SHP77 treated with DMSO at 0.1 percent for 48 hours (cell line): ENCODE results near the gene PHRF1.

Experiments used
- DNase-seq: peaks from one replicate; lab custom pipeline; 2025; lab: John Stamatoyannopoulos, UW

PHRF1 gene

DNA sequence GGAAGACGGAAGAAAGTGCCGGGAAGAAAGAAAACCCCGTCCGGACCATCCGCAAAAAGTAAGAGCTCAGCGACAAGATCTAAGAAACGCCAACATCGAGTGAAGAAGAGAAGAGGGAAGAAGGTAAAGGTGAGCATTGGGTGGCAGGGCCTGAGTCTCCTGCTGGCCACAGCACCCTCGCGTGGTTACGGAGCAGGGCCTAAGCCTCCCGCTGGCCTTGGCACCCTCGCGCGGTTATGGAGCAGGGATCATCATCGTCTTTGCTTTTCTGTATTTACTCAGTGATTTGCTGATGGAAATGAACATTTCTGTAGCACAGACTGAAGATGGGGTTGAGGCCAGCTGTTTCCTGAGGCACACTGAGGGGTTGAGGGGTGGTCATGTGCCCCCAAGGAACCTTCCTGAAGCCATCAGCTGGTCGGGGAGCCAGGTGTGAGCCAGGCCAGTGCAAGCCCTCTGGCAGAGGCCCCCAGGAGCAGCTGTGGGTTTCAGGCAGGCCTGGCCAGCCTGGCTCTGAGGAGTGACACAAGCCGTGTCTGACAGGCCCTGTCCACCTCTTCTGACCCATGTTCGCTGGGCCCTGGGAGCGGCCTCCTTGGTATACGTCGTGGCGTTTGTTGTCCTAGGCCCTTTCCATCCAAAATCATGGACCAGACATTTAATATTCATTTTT is 25.4 kb downstream of the PHRF1 start:
- DNase-seq = no peak

DNA sequence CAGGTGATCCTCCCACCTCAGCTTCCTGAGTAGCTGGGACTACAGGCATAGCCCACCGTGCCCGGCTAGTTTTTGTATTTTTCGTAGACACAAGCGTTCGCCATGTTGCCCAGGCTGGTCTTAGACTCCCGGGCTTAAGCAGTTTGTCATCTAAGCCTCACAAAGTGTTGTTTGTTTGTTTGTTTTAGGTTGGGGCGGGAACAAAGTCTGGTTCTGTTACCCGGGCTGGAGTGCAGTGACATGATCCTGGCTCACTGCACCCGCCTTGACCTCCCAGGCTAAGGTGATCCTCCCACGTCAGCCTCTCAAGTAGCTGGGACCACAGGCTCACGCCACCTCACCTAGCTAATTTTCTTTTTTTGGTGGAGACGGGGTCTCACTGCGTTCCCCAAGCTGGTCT is 26.9 kb downstream of the PHRF1 start:
- no peak for DNase-seq

DNA sequence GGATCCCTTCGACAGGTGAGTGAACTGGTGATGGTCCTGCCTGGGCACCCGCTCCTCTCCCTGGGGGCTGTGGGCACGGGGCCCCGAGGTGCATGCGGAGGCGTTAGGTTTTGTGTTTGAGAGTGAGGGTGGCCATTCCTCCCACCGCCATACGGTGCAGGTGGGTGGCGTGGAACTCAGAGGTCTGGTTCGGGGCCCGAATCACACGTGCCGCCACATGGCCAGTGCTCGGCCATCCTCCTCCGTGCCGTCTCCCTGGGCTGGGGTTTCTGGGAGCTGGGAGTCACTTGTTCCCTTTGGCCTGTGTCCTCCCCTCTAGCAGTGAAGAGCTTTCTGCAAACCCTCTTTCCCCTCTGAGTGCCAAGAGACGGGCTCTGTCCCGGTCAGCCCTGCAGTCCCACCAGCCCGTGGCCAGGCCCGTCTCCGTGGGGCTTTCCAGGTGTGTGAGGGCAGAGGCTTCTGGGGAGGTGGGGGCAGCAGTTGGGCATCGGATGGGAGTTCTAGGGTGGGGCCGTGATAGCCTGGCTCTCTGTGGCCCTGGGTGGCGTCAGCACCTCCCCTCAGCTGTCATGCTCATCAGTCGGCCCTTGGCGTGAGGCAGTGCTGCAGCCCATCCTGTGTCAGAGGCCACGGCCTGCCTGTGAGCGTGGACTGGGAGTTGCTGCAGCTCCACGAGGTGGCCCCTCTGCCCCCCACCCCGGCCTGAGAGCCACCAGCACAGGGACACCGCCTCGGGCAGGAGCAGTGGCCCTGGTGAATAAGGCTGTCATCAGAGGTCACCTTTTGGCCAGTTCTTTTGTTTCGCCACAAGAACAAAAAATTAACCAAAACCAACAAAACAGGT is 29.2 kb downstream of the PHRF1 start:
- DNase-seq = no peak

DNA sequence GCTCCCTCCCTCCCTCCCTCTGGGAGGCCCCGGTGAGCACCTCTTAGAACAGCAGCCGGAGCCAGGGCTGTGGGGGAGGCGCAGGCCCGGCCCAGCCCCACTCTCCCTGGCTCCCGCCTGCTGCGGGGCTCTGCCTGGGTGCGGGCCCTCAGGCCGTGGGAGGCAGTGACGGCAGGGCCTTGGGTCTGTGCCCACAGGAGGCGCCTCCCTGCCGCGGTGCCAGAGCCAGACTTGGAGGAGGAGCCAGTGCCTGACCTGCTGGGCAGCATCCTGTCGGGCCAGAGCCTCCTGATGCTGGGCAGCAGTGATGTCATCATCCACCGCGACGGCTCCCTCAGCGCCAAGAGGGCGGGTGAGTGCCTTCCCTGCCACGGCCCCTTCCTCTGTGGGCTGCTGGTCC is 30.0 kb downstream of the PHRF1 start:
- no peak for DNase-seq

DNA sequence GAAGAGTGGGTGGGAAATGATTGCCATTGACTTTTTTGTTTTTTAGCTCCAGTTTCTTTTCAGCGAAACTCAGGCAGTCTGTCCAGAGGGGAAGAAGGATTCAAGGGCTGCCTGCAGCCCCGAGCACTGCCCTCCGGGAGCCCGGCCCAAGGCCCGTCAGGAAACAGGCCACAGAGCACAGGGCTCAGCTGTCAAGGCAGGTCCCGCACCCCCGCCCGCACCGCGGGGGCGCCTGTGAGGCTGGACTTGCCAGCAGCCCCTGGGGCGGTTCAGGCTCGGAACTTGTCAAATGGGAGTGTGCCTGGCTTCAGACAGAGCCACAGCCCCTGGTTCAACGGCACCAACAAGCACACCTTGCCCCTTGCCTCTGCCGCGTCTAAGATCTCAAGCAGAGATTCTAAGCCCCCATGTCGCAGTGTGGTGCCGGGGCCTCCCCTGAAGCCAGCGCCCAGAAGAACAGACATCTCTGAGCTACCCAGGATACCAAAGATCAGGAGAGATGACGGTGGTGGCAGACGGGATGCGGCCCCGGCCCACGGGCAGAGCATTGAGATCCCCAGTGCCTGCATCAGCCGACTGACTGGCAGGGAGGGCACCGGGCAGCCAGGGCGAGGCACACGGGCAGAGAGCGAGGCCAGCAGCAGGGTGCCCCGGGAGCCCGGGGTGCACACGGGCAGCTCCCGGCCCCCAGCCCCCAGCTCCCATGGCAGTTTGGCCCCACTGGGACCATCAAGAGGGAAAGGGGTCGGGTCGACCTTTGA is 30.9 kb downstream of the PHRF1 start:
- DNase-seq = no peak

DNA sequence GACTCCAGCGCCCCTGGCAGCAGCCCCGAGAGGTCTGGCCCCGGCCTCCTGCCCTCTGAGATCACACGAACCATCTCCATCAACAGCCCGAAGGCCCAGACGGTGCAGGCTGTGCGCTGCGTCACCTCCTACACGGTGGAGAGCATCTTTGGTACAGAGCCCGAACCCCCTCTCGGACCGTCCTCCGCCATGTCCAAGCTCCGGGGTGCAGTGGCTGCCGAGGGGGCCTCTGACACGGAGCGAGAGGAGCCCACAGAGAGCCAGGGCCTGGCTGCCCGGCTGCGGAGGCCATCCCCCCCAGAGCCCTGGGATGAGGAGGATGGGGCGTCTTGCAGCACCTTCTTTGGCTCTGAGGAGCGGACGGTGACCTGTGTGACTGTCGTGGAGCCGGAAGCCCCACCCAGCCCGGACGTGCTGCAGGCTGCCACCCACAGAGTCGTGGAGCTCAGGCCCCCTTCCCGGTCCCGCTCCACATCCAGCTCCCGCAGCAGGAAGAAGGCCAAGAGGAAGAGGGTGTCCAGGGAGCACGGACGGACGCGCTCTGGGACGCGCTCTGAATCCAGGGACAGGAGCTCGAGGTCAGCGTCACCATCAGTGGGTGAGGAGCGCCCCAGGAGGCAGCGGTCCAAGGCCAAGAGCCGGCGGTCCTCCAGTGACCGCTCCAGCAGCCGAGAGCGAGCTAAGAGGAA is 31.8 kb downstream of the PHRF1 start:
- no peak for DNase-seq

DNA sequence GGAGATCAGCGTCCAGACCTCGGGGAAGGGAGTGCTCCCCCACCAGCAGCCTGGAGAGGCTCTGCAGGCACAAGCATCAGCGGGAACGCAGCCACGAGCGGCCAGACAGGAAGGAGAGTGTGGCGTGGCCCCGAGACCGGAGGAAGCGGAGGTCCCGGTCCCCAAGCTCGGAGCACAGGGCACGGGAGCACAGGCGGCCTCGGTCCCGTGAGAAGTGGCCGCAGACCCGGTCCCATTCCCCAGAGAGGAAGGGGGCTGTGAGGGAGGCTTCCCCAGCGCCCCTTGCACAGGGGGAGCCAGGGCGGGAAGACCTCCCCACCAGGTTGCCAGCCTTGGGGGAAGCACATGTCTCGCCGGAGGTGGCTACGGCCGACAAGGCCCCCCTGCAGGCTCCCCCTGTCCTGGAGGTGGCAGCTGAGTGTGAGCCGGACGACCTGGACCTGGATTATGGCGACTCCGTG is 32.6 kb downstream of the PHRF1 start:
- DNase-seq = no peak

DNA sequence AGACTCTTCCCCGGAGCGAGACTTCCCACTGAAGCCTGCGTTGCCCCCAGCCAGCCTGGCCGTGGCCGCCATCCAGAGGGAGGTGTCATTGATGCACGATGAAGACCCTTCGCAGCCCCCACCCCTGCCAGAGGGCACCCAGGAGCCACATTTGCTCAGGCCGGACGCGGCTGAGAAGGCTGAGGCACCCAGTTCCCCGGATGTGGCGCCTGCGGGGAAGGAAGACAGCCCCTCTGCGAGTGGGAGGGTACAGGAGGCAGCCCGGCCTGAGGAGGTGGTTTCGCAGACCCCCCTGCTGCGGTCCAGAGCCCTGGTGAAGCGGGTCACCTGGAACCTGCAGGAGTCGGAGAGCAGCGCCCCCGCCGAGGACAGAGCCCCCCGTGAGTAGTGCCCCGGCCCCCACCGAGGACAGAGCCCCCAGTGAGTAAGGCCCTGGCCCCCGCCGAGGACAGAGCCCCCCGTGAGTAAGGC is 33.1 kb downstream of the PHRF1 start:
- DNase-seq = no peak

DNA sequence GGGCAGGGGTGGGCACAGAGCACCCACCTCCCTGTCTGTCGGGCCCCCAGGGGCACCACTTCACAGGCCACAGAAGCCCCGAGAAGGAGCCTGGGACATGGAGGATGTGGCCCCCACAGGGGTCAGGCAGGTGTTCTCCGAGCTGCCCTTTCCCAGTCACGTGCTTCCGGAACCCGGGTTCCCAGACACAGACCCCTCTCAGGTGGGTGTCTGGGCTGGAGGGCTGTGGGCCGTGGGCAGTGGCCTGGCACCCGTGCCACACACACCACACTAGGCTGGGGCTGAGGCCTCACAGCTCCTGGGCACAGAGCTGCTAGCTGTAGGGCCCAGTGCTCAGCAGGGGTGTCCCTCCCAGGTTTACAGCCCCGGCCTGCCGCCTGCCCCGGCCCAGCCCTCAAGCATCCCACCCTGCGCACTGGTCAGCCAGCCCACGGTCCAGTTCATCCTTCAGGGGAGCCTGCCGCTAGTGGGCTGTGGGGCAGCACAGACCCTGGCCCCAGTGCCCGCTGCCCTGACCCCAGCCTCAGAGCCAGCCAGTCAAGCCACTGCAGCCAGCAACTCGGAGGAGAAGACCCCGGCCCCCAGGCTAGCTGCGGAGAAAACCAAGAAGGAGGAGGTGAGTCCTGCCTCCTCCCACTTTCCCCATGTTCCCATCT is 34.0 kb downstream of the PHRF1 start:
- DNase-seq = no peak

DNA sequence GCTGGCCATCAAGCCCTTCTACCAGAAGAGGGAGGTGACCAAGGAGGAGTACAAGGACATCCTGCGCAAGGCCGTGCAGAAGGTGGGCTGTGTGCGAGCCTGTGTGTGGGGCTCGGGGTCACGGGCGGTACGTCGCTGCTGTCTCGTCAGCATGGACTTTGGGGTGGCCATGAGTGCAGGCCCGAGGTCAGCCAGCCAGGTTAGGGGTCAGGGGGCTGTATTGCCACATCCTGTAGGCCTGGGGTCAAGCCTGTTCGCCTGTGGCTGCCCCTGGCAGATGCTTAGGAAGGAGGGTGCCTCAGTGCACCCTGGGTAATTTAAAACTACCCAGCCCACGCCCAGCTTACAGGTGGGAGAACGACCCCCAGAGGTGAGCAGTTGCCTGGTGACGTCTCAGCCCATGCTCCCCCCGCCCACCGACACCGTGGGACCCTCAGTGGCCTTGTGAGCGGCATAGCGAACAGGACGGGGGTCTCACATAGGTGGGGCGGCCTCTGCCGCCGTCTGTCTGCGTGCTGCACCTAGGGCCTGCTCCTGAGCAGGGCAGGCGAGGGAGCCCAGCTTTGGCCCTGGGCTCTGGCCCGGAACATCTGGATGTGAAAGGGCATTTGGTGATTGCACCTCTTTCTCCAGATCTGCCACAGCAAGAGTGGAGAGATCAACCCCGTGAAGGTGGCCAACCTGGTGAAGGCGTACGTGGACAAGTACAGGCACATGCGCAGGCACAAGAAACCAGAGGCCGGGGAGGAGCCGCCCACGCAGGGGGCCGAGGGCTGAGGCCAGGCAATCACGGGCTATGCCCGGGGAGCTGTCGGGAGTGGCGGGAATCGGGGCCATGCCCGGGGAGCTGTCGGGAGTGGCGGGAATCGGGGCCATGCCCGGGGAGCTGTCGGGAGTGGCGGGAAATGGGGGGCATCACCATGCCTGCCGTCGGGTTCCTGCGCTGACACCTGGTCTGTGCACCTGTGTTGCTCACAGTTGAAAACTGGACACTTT is 35.0 kb downstream of the PHRF1 start:
- no peak for DNase-seq

DNA sequence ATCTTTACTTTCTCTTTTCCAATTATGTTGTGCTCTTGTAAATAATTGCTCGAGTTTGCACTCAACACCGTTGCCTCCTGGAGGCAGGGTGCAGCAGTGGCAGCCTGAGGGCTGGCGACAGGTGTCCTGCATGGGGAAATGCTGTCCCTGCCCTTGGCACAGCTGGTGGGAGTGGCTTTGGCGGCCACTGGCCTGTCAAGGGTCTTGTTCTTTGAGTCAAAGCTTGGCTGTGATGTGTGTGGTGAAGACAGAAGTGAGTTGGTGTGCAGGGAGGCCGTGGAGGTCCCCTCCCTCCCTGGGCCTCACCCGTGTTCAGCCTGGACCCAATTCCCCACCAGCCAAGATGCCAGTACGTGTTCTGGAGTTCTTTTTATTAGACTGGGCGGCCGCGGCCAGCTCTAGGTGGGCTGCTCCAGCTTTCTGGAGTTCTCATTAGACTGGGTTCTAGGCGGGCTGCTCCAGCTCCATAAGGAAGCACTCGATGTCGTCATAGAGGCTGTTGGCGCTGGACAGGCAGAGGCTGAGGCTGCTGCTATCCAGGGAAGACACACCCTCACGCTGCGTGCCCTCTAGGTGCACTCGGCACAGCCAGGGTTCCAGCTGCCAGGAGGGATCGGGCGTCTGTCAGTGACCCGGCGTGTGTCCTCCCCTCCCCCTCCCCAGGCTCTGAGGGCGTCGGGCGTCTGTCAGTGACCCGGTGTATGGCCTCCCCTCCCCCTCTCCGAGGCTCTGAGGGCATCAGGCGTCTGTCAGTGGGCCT is 36.1 kb downstream of the PHRF1 start:
- DNase-seq = no peak

DNA sequence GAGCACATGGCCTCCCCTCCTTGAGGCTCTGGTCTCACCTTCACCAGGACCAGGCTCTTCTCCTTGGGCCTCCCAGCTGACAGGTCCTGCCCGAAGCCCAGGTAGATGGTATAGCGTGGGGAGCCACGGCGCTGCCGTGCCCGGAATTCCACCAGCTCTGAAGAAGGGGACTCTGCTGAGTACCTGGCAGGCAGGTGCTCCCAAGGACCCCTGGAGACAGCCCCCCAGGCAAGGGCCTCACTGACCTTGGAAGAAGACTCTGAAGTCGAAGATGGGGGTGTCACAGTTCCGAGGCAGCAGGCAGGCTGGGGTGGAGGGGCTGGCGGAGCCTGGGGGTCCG is 36.7 kb downstream of the PHRF1 start:
- no peak for DNase-seq

DNA sequence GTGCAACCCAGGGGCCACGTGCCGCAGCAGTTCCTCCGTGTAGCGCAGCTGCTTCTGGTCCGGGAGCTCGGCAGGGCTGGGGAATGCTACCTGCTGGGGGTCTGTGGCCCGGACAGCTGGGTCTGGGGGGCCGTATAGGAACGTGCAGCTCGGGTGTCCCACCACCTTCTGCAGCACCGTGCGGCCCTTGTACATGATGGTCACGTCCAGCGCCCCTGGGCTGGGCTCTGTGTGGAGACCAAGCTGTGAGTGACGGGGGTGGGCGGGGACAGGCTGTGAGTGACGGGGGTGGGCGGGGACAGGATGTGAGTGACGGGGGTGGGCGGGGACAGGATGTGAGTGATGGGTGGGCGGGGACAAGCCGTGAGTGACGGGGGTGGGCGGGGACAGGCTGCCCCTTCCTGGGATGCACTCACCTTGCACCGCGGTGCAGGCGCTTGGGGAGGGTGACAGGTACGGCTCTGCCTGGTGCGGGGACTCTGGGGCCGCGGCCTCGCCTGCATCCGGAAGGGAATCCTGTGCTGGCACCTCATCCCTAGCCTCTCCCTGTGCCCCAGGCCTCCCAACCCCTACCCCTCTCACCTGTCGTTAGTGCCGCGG is 37.2 kb downstream of the PHRF1 start:
- DNase-seq = no peak

DNA sequence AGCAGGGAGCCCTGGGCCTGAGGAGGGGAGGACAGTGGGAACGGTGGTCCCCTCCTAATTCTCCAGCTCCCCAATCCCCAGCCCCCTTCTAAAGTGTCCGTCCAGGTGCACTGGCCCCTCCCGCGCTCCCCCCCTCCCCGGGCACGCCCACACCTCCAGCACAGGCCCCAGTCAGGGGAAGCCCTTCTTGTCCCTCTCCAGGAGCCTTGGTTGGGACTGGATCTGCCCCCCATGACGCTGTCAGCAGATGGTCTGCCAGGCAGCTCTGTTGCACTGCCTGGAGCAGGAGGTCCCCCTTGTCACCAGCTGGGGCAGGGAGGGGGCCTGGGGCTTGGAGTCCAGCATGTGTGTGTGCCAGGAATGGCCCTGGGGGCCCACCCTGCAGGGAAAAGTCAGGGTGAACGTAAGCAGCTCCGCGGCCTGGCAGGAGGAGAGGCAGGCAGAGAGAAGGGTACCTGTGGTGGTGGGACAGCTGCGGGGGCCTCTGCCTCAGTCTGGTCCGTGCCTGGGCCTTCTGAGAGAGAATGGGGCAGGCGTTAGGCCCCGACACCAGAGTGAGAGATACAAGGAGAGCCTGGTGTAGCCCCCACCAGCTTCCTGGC is 37.9 kb downstream of the PHRF1 start:
- DNase-seq = no peak

DNA sequence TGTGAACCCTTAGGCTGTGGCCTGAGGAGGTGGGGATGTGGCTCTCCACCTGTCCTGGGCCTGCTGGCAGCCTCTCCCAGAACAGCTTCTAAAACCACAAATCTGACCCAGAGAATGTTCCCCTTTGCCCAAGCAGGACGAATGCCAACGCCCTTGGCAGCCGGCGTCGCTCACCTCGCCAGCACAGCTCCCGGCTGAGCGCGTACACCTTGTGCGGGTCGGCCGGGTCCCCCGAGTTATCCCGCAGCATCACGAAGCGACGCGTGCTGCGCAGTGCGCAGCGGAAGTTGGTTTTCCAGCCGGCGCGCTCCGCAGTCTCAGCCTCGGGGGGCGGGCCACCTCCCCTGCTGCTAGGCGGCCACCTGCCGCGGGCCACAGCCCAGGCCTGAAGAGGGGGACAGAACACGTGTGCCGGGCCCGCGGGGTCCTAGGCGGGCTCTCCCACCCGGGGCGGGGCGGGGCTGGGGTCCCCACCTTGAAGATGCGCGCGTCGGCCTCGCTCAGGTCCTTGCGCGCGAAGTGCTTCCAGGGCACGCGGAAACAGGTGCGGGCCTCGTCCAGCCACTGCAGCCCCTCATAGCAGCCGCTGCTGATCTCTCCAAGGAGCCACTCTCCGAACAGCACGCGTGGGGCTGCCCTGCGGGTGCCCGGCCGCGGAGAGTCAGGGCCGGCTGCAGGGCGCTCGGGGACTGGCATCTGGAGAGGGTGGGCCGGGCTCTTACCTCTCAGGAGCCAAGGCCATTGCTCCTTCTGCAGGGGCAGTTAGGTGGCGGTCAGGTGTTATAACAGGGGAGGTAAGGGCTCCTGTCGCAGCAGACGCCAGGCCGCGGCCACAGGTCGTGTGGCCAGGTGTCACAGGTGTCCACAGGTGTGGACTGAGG is 38.6 kb downstream of the PHRF1 start:
- no peak for DNase-seq

DNA sequence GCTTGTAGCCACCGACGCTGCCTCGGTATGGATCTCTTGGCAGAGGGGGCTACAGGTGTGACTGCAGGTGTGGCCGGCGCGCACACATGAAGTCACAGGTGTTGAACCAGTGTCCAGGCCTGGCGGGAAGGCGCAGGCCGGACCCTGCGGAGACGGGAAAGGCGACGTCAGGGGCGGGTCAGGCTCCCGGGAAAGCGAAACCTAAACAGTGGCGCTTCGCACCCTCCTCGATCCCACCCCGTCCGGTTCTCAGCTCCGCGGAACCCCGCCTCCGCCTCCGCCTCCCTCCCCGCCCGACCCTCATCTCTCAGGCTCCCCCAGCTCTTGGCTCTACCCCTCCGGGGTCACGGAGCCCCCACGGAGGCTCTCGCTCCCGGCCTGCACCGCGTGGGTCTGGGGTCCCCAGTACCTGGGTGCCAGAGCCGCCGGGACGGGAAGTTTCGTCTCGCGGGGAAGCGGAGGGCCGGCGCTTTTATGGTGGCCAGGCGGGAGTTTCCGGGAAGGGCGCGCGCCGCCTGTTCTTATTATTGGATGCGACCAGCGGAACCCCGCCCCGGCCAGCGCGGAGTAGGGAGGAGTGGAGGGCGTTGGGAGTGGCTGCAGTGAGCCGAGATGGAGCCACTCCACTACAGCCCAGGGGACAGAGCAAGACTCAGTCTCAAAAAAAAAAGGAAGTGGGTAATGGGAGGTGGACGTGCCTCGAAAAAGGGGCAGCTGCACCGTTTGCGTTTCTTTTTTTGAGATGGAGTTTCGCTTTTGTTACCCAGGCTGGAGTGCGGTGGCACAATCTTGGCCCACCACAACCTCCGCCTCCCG is 39.4 kb downstream of the PHRF1 start, which contains the start of gene IRF7:
Gene IRF7, minus strand, starts transcription at position 447 of the 816 bp plus-strand sequence. CDS start 586 bp downstream, outside the sequence.
- DNase-seq = peak; percentile 13
